ENCODE results near the gene FAM50B.

- TF ChIP-seq CTCF (IDR thresholded peaks at IDR 0.05) (no peak), POLR2A (IDR thresholded peaks at IDR 0.05) (no peak)
These were observed 26.3 kb upstream of the FAM50B start for GRCh38 chr6:3822747-3823445.

Measured in esophagus squamous epithelium (tissue), 4 donors.